CD14-positive monocyte (primary cell): ENCODE data around the gene PPM1K. TPM values are rescaled to one million over a fixed set of nuclear protein-coding genes. Genes with fewer than 3 reads are reported as not detected.

Experiments
- DNase-seq, 3 donors: peaks; one replicate each; pipeline ENCODE4 v3.0.0-alpha.2; 2011 to 2022
- H2AFZ ChIP-seq: 2 replicates; pipeline ENCODE4 v1.6.0; 2012; ENCODE audit warnings: mild to moderate bottlenecking, low read depth, low read length, inconsistent platforms; ENCODE audit not compliant: insufficient read depth, poor library complexity, severe bottlenecking
- H3K27ac ChIP-seq, 2 donors: 1 replicate in 1 of 2; 2 replicates in 1 of 2; pipeline ENCODE4 v1.5.1; 2012 to 2013; ENCODE audit warnings: low read length in 2 of 2, control low read depth in 1 of 2, inconsistent platforms in 1 of 2, low read depth in 1 of 2, mild to moderate bottlenecking in 1 of 2
- H3K27me3 ChIP-seq, 2 donors: one replicate each; pipeline versions ENCODE4 v1.6.0 to v1.6.1; 2011 to 2013; ENCODE audit warnings: low read length in 2 of 2; ENCODE audit not compliant: control insufficient read depth in 2 of 2, insufficient read depth in 2 of 2
- H3K36me3 ChIP-seq, 2 donors: replicated peaks in 1 of 2; 1 replicate in 1 of 2; 2 replicates in 1 of 2; pipeline versions ENCODE4 v1.5.1 to v1.6.1; 2012 to 2013; ENCODE audit warnings: low read length in 2 of 2, control low read depth in 1 of 2, inconsistent platforms in 1 of 2, mild to moderate bottlenecking in 1 of 2; ENCODE audit not compliant: insufficient read depth in 2 of 2, control insufficient read depth in 1 of 2
- H3K4me1 ChIP-seq, 2 donors: 1 replicate in 1 of 2; 2 replicates in 1 of 2; pipeline versions ENCODE4 v1.5.1 to v1.6.1; 2012 to 2013; ENCODE audit warnings: low read length in 2 of 2, control low read depth in 1 of 2, inconsistent platforms in 1 of 2, mild to moderate bottlenecking in 1 of 2, moderate library complexity in 1 of 2; ENCODE audit not compliant: insufficient read depth in 2 of 2, control insufficient read depth in 1 of 2
- H3K4me2 ChIP-seq: replicated peaks from 2 replicates; pipeline ENCODE3; 2012; ENCODE audit warnings: low read length, moderate library complexity, mild to moderate bottlenecking; ENCODE audit not compliant: poor library complexity, severe bottlenecking; ENCODE audit errors: extremely low read depth
- H3K4me3 ChIP-seq, 3 experiments: fragments of 200-600 bp in 1 of 3; sonication (generic) in 1 of 3; replicated peaks in 1 of 3; 1 replicate in 2 of 3; 2 replicates in 1 of 3; pipeline ENCODE4 v1.5.1; 2011 to 2013; ENCODE audit warnings: low read length in 3 of 3, mild to moderate bottlenecking in 3 of 3, control low read depth in 2 of 3, low read depth in 2 of 3, inconsistent platforms in 1 of 3, moderate library complexity in 1 of 3
- H3K79me2 ChIP-seq: 2 replicates; pipeline ENCODE4 v1.6.0; 2012; ENCODE audit warnings: mild to moderate bottlenecking, control low read depth, inconsistent platforms, low read length, moderate library complexity; ENCODE audit not compliant: insufficient read depth
- H3K9ac ChIP-seq: 2 replicates; pipeline ENCODE4 v1.6.0; 2017; ENCODE audit warnings: low read length, mild to moderate bottlenecking; ENCODE audit not compliant: insufficient read depth, poor library complexity, severe bottlenecking
- H3K9me3 ChIP-seq, 2 donors: replicated peaks in 1 of 2; 1 replicate in 1 of 2; 2 replicates in 1 of 2; pipeline versions ENCODE4 v1.5.1 to v1.6.1; 2012 to 2013; ENCODE audit warnings: low read length in 2 of 2, control low read depth in 1 of 2; ENCODE audit not compliant: control insufficient read depth in 1 of 2, insufficient read depth in 1 of 2
- H4K20me1 ChIP-seq: 2 replicates; pipeline ENCODE4 v1.6.0; 2012; ENCODE audit warnings: mild to moderate bottlenecking, low read length, control low read depth, moderate library complexity; ENCODE audit not compliant: insufficient read depth
- H3K27ac Mint-ChIP-seq, 7 donors: one replicate each; pipeline ENCODE4 v1.8.0; 2020; ENCODE audit warnings: mild to moderate bottlenecking in 7 of 7, mixed read lengths in 7 of 7, moderate library complexity in 6 of 7, inconsistent platforms in 2 of 7
- H3K27me3 Mint-ChIP-seq, 3 donors: one replicate each; pipeline ENCODE4 v1.8.0; 2021 to 2022; ENCODE audit warnings: low read depth in 3 of 3, mild to moderate bottlenecking in 3 of 3, mixed read lengths in 3 of 3, moderate library complexity in 3 of 3, inconsistent platforms in 1 of 3
- H3K36me3 Mint-ChIP-seq, 2 donors: one replicate each; pipeline ENCODE4 v1.8.0; 2020; ENCODE audit warnings: mixed read lengths in 2 of 2, inconsistent platforms in 1 of 2, mild to moderate bottlenecking in 1 of 2
- H3K4me1 Mint-ChIP-seq: one replicate; pipeline ENCODE4 v1.8.0; 2020; ENCODE audit warnings: mild to moderate bottlenecking, mixed read lengths
- H3K4me3 Mint-ChIP-seq, 2 donors: one replicate each; pipeline ENCODE4 v1.8.0; 2020; ENCODE audit warnings: mild to moderate bottlenecking in 2 of 2, mixed read lengths in 2 of 2, moderate library complexity in 1 of 2
- H3K9me3 Mint-ChIP-seq, 7 donors: one replicate each; pipeline ENCODE4 v1.8.0; 2020 to 2022; ENCODE audit warnings: mixed read lengths in 7 of 7, mild to moderate bottlenecking in 6 of 7, moderate library complexity in 6 of 7, inconsistent platforms in 2 of 7
- WGBS: methylation state at CpG from one replicate; pipeline ENCODE4 v1.1.5; 2013; ENCODE audit warnings: missing lambda C conversion rate; ENCODE audit not compliant: insufficient coverage; 5-methylcytosine and 5-hydroxymethylcytosine counted together
- intact Hi-C, 2 donors: fragments of 100-400 bp; cut with micrococcal nuclease; formaldehyde crosslinking; loops; one replicate each; pipeline versions ENCODE4 v1.15.0 to v1.15.1; 2023
- polyA plus RNA-seq, 3 donors: library from polyadenylated mRNA; depleted of rRNA in 1 of 3; unstranded in 2 of 3; stranded (reverse) in 1 of 3; fragments of 300-500 nt in 2 of 3; fragments of >200 nt in 1 of 3; fragmentation: Illumina TruSeq in 2 of 3; gene quantifications; 1 replicate in 2 of 3; 2 replicates in 1 of 3; pipeline ENCODE4 v1.2.3, GENCODE V29; 2012 to 2021
- TF ChIP-seq, protein P1 (sequence below): fragments of 200-600 bp; IDR thresholded peaks from one replicate; pipeline ENCODE4 v1.8.0; 2022; ENCODE audit warnings: antibody characterized with exemption, mild to moderate bottlenecking

PPM1K gene
- polyA plus RNA-seq, 3 donors = 5.7 to 11.0 (median 7.0) TPM

GRCh38 chr4:88246600-88246999 lies 37.8 kb downstream of the PPM1K start:
- Histone ChIP-seq H3K4me3 (no peak overlapping the region), H3K4me1 (no peaks in the 10 kb centered on the region), H3K27me3 (no peaks in the 10 kb centered on the region), H3K9me3 (no peaks in the 10 kb centered on the region), H4K20me1 (no peaks in the 10 kb centered on the region), H3K36me3 (no peaks in the 10 kb centered on the region), H2AFZ (no peak overlapping the region), H3K4me2 (no peak overlapping the region), H3K27ac (no peak overlapping the region), H3K79me2 (no peaks in the 10 kb centered on the region), H3K9ac (no peak overlapping the region)
- Mint-ChIP-seq H3K9me3 (peaks cover 0 to 1% (median 0%) of the 10 kb centered on the region in 7 donors), H3K4me1 (peaks cover 8% of the 10 kb centered on the region), H3K27ac (no peak overlapping the region), H3K27me3 (peaks cover 0 to 2% (median 0%) of the 10 kb centered on the region in 3 donors), H3K4me3 (no peak overlapping the region), H3K36me3 (no peaks in the 10 kb centered on the region)
- TF ChIP-seq, protein P1, sequence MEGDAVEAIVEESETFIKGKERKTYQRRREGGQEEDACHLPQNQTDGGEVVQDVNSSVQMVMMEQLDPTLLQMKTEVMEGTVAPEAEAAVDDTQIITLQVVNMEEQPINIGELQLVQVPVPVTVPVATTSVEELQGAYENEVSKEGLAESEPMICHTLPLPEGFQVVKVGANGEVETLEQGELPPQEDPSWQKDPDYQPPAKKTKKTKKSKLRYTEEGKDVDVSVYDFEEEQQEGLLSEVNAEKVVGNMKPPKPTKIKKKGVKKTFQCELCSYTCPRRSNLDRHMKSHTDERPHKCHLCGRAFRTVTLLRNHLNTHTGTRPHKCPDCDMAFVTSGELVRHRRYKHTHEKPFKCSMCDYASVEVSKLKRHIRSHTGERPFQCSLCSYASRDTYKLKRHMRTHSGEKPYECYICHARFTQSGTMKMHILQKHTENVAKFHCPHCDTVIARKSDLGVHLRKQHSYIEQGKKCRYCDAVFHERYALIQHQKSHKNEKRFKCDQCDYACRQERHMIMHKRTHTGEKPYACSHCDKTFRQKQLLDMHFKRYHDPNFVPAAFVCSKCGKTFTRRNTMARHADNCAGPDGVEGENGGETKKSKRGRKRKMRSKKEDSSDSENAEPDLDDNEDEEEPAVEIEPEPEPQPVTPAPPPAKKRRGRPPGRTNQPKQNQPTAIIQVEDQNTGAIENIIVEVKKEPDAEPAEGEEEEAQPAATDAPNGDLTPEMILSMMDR = no peak
- DNase-seq = no peak
- intact Hi-C loops = no loop called here
- no CpG with 5 or more reads among the region's 2 CpGs for WGBS

DNA sequence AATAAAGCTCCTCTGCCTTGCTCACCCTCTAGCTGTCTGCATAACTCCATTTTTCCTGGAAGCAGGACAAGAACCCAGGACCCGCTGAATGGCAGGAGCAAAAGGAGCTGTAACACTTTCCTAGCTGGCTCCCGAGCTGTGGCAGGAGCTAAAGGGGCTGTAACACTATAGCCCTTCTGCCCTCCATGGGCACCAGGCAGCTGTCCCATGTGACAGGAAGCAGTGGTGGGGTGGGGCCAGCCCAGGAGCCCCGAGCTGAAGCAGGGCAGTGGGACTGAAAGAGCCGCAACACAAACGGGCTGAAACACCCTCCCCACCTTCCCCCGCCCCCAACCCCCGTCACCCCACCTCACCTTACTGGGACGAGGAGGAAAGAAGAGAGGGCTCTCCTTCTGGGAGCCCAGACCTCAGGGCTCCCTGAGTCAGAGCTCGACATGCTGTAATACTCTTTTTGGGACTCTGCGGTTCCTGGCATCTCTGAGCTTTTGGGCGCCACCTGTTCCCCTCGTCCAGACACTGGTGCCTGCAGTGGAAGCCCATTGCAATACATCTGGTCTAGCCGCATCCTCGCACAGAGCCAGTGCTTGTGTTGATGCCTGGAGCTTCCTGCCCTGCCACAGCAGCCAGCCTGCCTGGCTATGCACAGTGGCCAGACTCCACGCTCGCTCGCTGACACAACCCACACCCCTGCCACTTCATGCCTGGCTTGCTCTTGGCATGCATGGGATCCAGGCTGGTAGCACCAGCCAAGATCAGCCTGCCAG lies 39.4 kb downstream of the PPM1K start:
- H2AFZ ChIP-seq = peak overlapping the region; percentile 74
- H3K4me1 Mint-ChIP-seq = peaks cover 13% of the 10 kb centered on the region
- H3K4me3 ChIP-seq = peak overlapping the region in 1 of 3 experiments; percentile 35
- 54% methylated on average over 9 of the region's 17 CpGs for WGBS
- DNase-seq = no peak
- H3K9ac ChIP-seq = no peak overlapping the region
- H3K27me3 Mint-ChIP-seq = peaks cover 0 to 2% (median 0%) of the 10 kb centered on the region in 3 donors
- intact Hi-C loops = no loop called here
- H3K36me3 Mint-ChIP-seq = no peaks in the 10 kb centered on the region
- peak overlapping the region in 3 of 7 donors; percentile 30 to 66 (median 64) for H3K27ac Mint-ChIP-seq
- peak overlapping the region; percentile 67 to 73 for H3K4me3 Mint-ChIP-seq
- no peaks in the 10 kb centered on the region for H3K27me3 ChIP-seq
- no peaks in the 10 kb centered on the region for H3K36me3 ChIP-seq
- peaks cover 0 to 4% of the 10 kb centered on the region in 2 donors for H3K4me1 ChIP-seq
- H3K9me3 Mint-ChIP-seq = peaks cover 0 to 1% (median 0%) of the 10 kb centered on the region in 7 donors
- H3K4me2 ChIP-seq = peak overlapping the region; percentile 38
- H3K79me2 ChIP-seq = no peaks in the 10 kb centered on the region
- H3K27ac ChIP-seq = no peak overlapping the region
- no peaks in the 10 kb centered on the region for H4K20me1 ChIP-seq
- TF ChIP-seq, protein P1 = no peak
- no peaks in the 10 kb centered on the region for H3K9me3 ChIP-seq
